CD4-positive, alpha-beta T cell (primary cell): ENCODE data around the gene TNFRSF6B. TPM values are rescaled to one million over a fixed set of nuclear protein-coding genes. Genes with fewer than 3 reads are reported as not detected.

ENCODE experiments used
- ATAC-seq: fragments of 200-7000 bp; cut with Tn5 transposase; one replicate; pipeline ENCODE4 v1.10.0; 2022; ENCODE audit warnings: mild to moderate bottlenecking; ENCODE audit not compliant: poor library complexity
- CTCF ChIA-PET: fragments of 350-600 bp; sonication (Branson Sonifier 250); formaldehyde crosslinking; loops from one replicate; lab custom pipeline; 2021; ENCODE audit warnings: antibody characterized with exemption, inconsistent platforms; lab: Charles Lee
- POLR2A ChIA-PET: fragments of 350-600 bp; sonication (Branson Sonifier 250); formaldehyde crosslinking; loops from one replicate; lab custom pipeline; 2021; ENCODE audit warnings: antibody characterized with exemption, inconsistent platforms; lab: Charles Lee
- DNase-seq, 14 experiments: peaks; one replicate each; pipeline ENCODE4 v3.0.0-alpha.2; 2013 to 2020; ENCODE audit warnings: mixed read lengths in 2 of 14
- H3K27ac ChIP-seq, 2 donors: one replicate each; pipeline versions ENCODE4 v1.5.1 to v1.7.0; 2013; ENCODE audit warnings: low read length in 2 of 2, low read depth in 1 of 2, mild to moderate bottlenecking in 1 of 2
- H3K27me3 ChIP-seq, 2 experiments: 1 replicate in 1 of 2; 2 replicates in 1 of 2; pipeline versions ENCODE4 v1.6.1 to v1.7.0; 2013; ENCODE audit warnings: low read length in 2 of 2, control low read depth in 1 of 2, mild to moderate bottlenecking in 1 of 2, moderate library complexity in 1 of 2; ENCODE audit not compliant: insufficient read depth in 2 of 2, control insufficient read depth in 1 of 2
- H3K36me3 ChIP-seq: one replicate; pipeline ENCODE4 v1.6.1; 2013; ENCODE audit warnings: low read length, control low read depth; ENCODE audit not compliant: insufficient read depth
- H3K4me1 ChIP-seq: one replicate; pipeline ENCODE4 v1.6.1; 2013; ENCODE audit warnings: low read length, control low read depth; ENCODE audit not compliant: insufficient read depth
- H3K4me3 ChIP-seq: one replicate; pipeline ENCODE4 v1.5.1; 2013; ENCODE audit warnings: mild to moderate bottlenecking, low read length, moderate library complexity
- H3K9me3 ChIP-seq, 2 experiments: 1 replicate in 1 of 2; 2 replicates in 1 of 2; pipeline versions ENCODE4 v1.6.1 to v1.7.0; 2013; ENCODE audit warnings: low read length in 2 of 2, mild to moderate bottlenecking in 2 of 2, control low read depth in 1 of 2, moderate library complexity in 1 of 2; ENCODE audit not compliant: control insufficient read depth in 1 of 2, insufficient read depth in 1 of 2
- H3K27ac Mint-ChIP-seq: one replicate; pipeline ENCODE4 v1.8.0; 2020; ENCODE audit warnings: mixed read lengths
- H3K27me3 Mint-ChIP-seq: one replicate; pipeline ENCODE4 v1.8.0; 2021; ENCODE audit warnings: mixed read lengths
- H3K36me3 Mint-ChIP-seq: one replicate; pipeline ENCODE4 v1.8.0; 2021; ENCODE audit warnings: low read depth, mixed read lengths
- H3K4me1 Mint-ChIP-seq: one replicate; pipeline ENCODE4 v1.8.0; 2021; ENCODE audit warnings: low read depth, mixed read lengths
- H3K4me3 Mint-ChIP-seq: one replicate; pipeline ENCODE4 v1.8.0; 2020; ENCODE audit warnings: mild to moderate bottlenecking, mixed read lengths
- H3K9me3 Mint-ChIP-seq: one replicate; pipeline ENCODE4 v1.8.0; 2020; ENCODE audit warnings: mixed read lengths
- CTCF ChIP-seq: fragments of 200-600 bp; IDR thresholded peaks from one replicate; pipeline ENCODE4 v1.8.0; 2022; ENCODE audit warnings: antibody characterized with exemption, mild to moderate bottlenecking
- intact Hi-C, 2 experiments: fragments of 100-400 bp; cut with DNase I in 1 of 2; cut with micrococcal nuclease in 1 of 2; formaldehyde crosslinking; loops; one replicate each; pipeline versions ENCODE4 v1.15.1 to v1.9.0; 2023 to 2025; cut with DNase I, micrococcal nuclease
- total RNA-seq, 174 experiments: library from RNA in 2 of 174; stranded (reverse) in 2 of 174; gene quantifications; one replicate each; pipeline ENCODE4 v1.2.3 and lab custom pipeline; 2021 to 2026

TNFRSF6B gene
- total RNA-seq, 2 experiments from 2014 or later: 2.5 to 2.6 TPM

- Histone ChIP-seq H3K27me3 (no peaks in the 10 kb centered on the region), H3K4me3 (peak overlapping the region; percentile 76), H3K36me3 (peaks cover 66% of the 10 kb centered on the region), H3K9me3 (peaks cover 2 to 3% of the 10 kb centered on the region in 2 experiments), H3K27ac (no peak overlapping the region), H3K4me1 (peaks cover 52% of the 10 kb centered on the region)
- Mint-ChIP-seq H3K9me3 (no peaks in the 10 kb centered on the region), H3K4me1 (peaks cover 46% of the 10 kb centered on the region), H3K4me3 (peak overlapping the region; percentile 78), H3K36me3 (peaks cover 78% of the 10 kb centered on the region), H3K27ac (peak overlapping the region; percentile 58), H3K27me3 (no peaks in the 10 kb centered on the region)
- intact Hi-C loops: loop anchor here (5.0 to 10.0 kb wide), 4 partner anchors 248 to 353 kb away; partner anchors contain the start of genes SAMD10 (in 2 of the 2), TCEA2 (in 1 of the 2) and UCKL1 (in 1 of the 2)
- ChIA-PET CTCF (interaction anchor here (2.5 to 3.9 kb wide), 3 partner anchors 28 to 155 kb away, joined by 8 to 44 read pairs (median 15); partner anchors contain the start of genes LIME1 and SLC2A4RG), POLR2A (interaction anchor here (3.2 to 5.0 kb wide), 3 partner anchors 20 to 156 kb away, joined by 25 to 168 read pairs (median 27); partner anchors contain the start of genes LIME1, SLC2A4RG and TPD52L2)
- ATAC-seq (no peak), DNase-seq (peak in 1 of 14 experiments; percentile 9)
- no peak for TF ChIP-seq CTCF
These were observed 12.7 kb downstream of the TNFRSF6B start for GRCh38 chr20:63709149-63709527.

- CTCF ChIA-PET: no interaction called here
- peak overlapping the region; percentile 85 for H3K4me3 Mint-ChIP-seq
These were observed 14.7 kb downstream of the TNFRSF6B start for GRCh38 chr20:63711085-63711645.

GRCh38 chr20:63712191-63712590 lies 15.7 kb downstream of the TNFRSF6B start:
- ChIA-PET CTCF (no interaction called here), POLR2A (interaction anchor here (2.3 kb wide), 1 partner anchor 25 kb away, joined by 12 read pairs; the partner anchor contains the start of gene LIME1)
- Mint-ChIP-seq H3K27me3 (no peaks in the 10 kb centered on the region), H3K4me3 (peak overlapping the region; percentile 61), H3K36me3 (peaks cover 82% of the 10 kb centered on the region), H3K4me1 (peaks cover 48% of the 10 kb centered on the region), H3K9me3 (peaks cover 2% of the 10 kb centered on the region), H3K27ac (no peak overlapping the region)
- Histone ChIP-seq H3K9me3 (peaks cover 15 to 16% of the 10 kb centered on the region in 2 experiments), H3K4me3 (no peak overlapping the region), H3K27ac (no peak overlapping the region), H3K36me3 (peaks cover 65% of the 10 kb centered on the region), H3K4me1 (peaks cover 37% of the 10 kb centered on the region), H3K27me3 (no peaks in the 10 kb centered on the region)
- ATAC-seq: no peak
- intact Hi-C loops: no loop called here
- no peak for DNase-seq
- TF ChIP-seq CTCF: no peak

More at GRCh38 chr20:63711085-63711645, 14.7 kb downstream of the TNFRSF6B start:
- H3K9me3 Mint-ChIP-seq: peaks cover 2% of the 10 kb centered on the region
- no peaks in the 10 kb centered on the region for H3K27me3 ChIP-seq
- peaks cover 63% of the 10 kb centered on the region for H3K36me3 ChIP-seq
- H3K9me3 ChIP-seq: peaks cover 15 to 16% of the 10 kb centered on the region in 2 experiments
- H3K4me1 ChIP-seq: peaks cover 48% of the 10 kb centered on the region
- H3K27ac Mint-ChIP-seq: peak overlapping the region; percentile 24
- DNase-seq: peak in 1 of 14 experiments; percentile 1
- no peak overlapping the region for H3K27ac ChIP-seq
- no peak overlapping the region for H3K4me3 ChIP-seq
- peaks cover 82% of the 10 kb centered on the region for H3K36me3 Mint-ChIP-seq
- H3K27me3 Mint-ChIP-seq: no peaks in the 10 kb centered on the region
- intact Hi-C loops: no loop called here
- no peak for TF ChIP-seq CTCF
- POLR2A ChIA-PET: interaction anchor here (4.9 kb wide), 1 partner anchor 18 kb away, joined by 27 read pairs; no protein-coding TSS in a partner anchor
- ATAC-seq: no peak
- peaks cover 49% of the 10 kb centered on the region for H3K4me1 Mint-ChIP-seq
